SK-N-DZ (cell line): ENCODE data around the gene QSOX1.
A peak's percentile ranks its signal among the peaks of the same experiment; 100 is the strongest.

Experiments
- DNase-seq: peaks from one replicate; pipeline ENCODE4 v3.0.0-alpha.2; 2015; ENCODE audit warnings: low spot score

Gene QSOX1

GRCh38 chr1:180250883-180251509 is 96.3 kb downstream of the QSOX1 start:
- DNase-seq: no peak

GRCh38 chr1:180251526-180252305 is 97.0 kb downstream of the QSOX1 start:
- no peak for DNase-seq

GRCh38 chr1:180252638-180253536 is 98.2 kb downstream of the QSOX1 start:
- peak; percentile 71 for DNase-seq
